MCF 10A (cell line): ENCODE results near the gene HSF2. TPM values are rescaled to one million over a fixed set of nuclear protein-coding genes. Genes with fewer than 3 reads are reported as not detected.

Source experiments
- BruUV-seq: library from RNA; stranded (reverse); fragments of 400-500 nt; replicated peaks from 2 replicates; lab custom pipeline; 2021; lab: Mats Ljungman, UMichigan
- CTCF ChIA-PET: fragments of 300-600 bp; sonication (Branson Sonifier 250); formaldehyde crosslinking; extraction: SDS; loops from one replicate; lab custom pipeline; 2021; ENCODE audit warnings: antibody characterized with exemption, inconsistent platforms; lab: Yijun Ruan, JAX
- POLR2A ChIA-PET: fragments of 300-600, 350-650 bp; sonication (Branson Sonifier 250); formaldehyde crosslinking; extraction: SDS; loops from one replicate; lab custom pipeline; 2020; ENCODE audit warnings: antibody characterized with exemption, inconsistent platforms; lab: Yijun Ruan, JAX
- DNase-seq: peaks from one replicate; pipeline ENCODE4 v3.0.0-alpha.2; 2018; ENCODE audit not compliant: unreplicated experiment
- H3K27ac Mint-ChIP-seq: one replicate; pipeline ENCODE4 v1.8.0; 2022; ENCODE audit warnings: mild to moderate bottlenecking, low read depth, mixed read lengths; ENCODE audit not compliant: unreplicated experiment
- H3K27me3 Mint-ChIP-seq: one replicate; pipeline ENCODE4 v1.8.0; 2022; ENCODE audit warnings: mixed read lengths; ENCODE audit not compliant: insufficient read depth, unreplicated experiment
- H3K36me3 Mint-ChIP-seq: one replicate; pipeline ENCODE4 v1.8.0; 2022; ENCODE audit warnings: mild to moderate bottlenecking, moderate library complexity, mixed read lengths; ENCODE audit not compliant: insufficient read depth, unreplicated experiment
- H3K4me1 Mint-ChIP-seq: one replicate; pipeline ENCODE4 v1.8.0; 2022; ENCODE audit warnings: mixed read lengths; ENCODE audit not compliant: insufficient read depth, unreplicated experiment
- H3K4me3 Mint-ChIP-seq: one replicate; pipeline ENCODE4 v1.8.0; 2022; ENCODE audit warnings: mild to moderate bottlenecking, moderate library complexity, mixed read lengths; ENCODE audit not compliant: unreplicated experiment
- H3K9me3 Mint-ChIP-seq: one replicate; pipeline ENCODE4 v1.8.0; 2022; ENCODE audit warnings: mixed read lengths; ENCODE audit not compliant: unreplicated experiment
- CTCF ChIP-seq: fragments of 200-600 bp; IDR thresholded peaks from one replicate; pipeline ENCODE4 v1.8.0; 2022; ENCODE audit warnings: antibody characterized with exemption, mild to moderate bottlenecking; ENCODE audit not compliant: unreplicated experiment
- intact Hi-C: fragments of 100-400 bp; cut with micrococcal nuclease; formaldehyde crosslinking; loops from 2 replicates; pipeline ENCODE4 v1.14.1; 2022
- total RNA-seq: library from RNA; stranded (reverse); gene quantifications from 2 replicates; pipeline ENCODE4 v1.2.3, GENCODE V29; 2022

The HSF2 gene
- total RNA-seq, 1 experiment from 2014 or later = 8.6 TPM

GRCh38 chr6:122389704-122390372 lies 9.6 kb upstream of the HSF2 start:
- H3K4me3 Mint-ChIP-seq = no peak overlapping the region
- no TSS peak for BruUV-seq
- no peaks in the 10 kb centered on the region for H3K4me1 Mint-ChIP-seq
- peaks cover 11% of the 10 kb centered on the region for H3K27me3 Mint-ChIP-seq
- ChIA-PET POLR2A (no interaction called here), CTCF (interaction anchor here (0.6 to 3.3 kb wide), 3 partner anchors 8 to 75 kb away, joined by 3 to 26 read pairs (median 4); no protein-coding TSS in a partner anchor)
- no peaks in the 10 kb centered on the region for H3K9me3 Mint-ChIP-seq
- DNase-seq = no peak
- no peak overlapping the region for H3K27ac Mint-ChIP-seq
- H3K36me3 Mint-ChIP-seq = no peaks in the 10 kb centered on the region
- intact Hi-C loops = no loop called here
- no peak for TF ChIP-seq CTCF

DNA sequence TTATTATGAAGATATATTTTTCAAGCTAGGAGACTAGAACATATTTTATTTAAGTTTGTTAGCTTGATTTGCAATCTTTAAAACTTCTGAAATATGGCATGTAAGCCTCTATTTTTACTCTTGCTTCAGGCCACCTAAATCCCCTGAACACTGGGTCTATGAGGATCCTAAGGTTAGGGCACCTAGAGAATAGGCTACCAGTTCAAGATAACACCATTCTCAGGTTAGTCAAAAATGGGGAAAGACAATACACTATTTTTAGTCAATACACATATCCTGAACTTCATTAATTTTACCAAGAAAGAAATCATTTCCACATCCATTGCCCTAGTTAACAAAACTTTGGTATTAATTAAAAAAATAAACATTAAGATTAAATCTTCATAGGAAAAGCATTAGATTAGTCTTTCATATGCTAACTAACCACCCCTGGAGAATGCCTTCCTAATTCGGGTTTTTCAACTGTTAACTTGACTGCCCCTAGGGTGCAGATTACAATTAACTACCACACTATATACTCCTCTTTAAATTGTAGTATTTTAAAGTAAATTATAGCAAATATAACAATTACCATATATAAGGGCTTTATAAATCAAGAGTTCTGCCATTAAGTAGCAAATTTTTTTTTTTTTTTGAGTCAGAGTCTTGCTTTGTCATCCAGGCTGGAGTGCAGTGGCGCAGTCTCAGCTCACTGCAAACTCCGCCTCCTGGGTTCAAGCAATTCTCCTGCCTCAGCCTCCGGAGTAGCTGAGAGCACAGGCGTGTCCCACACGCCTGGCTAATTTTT lies 6.7 kb upstream of the HSF2 start:
- Mint-ChIP-seq H3K9me3 (no peaks in the 10 kb centered on the region), H3K4me3 (no peak overlapping the region), H3K27ac (no peak overlapping the region), H3K27me3 (peaks cover 11% of the 10 kb centered on the region), H3K36me3 (no peaks in the 10 kb centered on the region), H3K4me1 (no peaks in the 10 kb centered on the region)
- DNase-seq = no peak
- no peak for TF ChIP-seq CTCF
- ChIA-PET POLR2A (interaction anchor here (1.7 kb wide), 1 partner anchor 79 kb away, joined by 5 read pairs; the partner anchor contains the start of gene SERINC1), CTCF (interaction anchor here (0.7 to 3.3 kb wide), 3 partner anchors 11 to 338 kb away, joined by 3 to 26 read pairs (median 3); no protein-coding TSS in a partner anchor)
- intact Hi-C loops = no loop called here
- BruUV-seq = no TSS peak

- DNase-seq = no peak
- H3K27ac Mint-ChIP-seq = no peak overlapping the region
- no peaks in the 10 kb centered on the region for H3K4me1 Mint-ChIP-seq
- intact Hi-C loops = no loop called here
- no peaks in the 10 kb centered on the region for H3K36me3 Mint-ChIP-seq
- ChIA-PET CTCF (interaction anchor here (0.9 to 1.4 kb wide), 3 partner anchors 10 to 337 kb away, joined by 3 to 5 read pairs (median 3); no protein-coding TSS in a partner anchor), POLR2A (interaction anchor here (1.6 kb wide), 1 partner anchor 78 kb away, joined by 4 read pairs; the partner anchor contains the start of gene SERINC1)
- no peaks in the 10 kb centered on the region for H3K9me3 Mint-ChIP-seq
- no TSS peak for BruUV-seq
- no peak for TF ChIP-seq CTCF
- H3K4me3 Mint-ChIP-seq = no peak overlapping the region
- peaks cover 11% of the 10 kb centered on the region for H3K27me3 Mint-ChIP-seq
Observed at GRCh38 chr6:122393351-122393896, 6.0 kb upstream of the HSF2 start.

- no TSS peak for BruUV-seq
- Mint-ChIP-seq H3K9me3 (no peaks in the 10 kb centered on the region), H3K27ac (no peak overlapping the region), H3K27me3 (peaks cover 11% of the 10 kb centered on the region), H3K4me3 (no peak overlapping the region), H3K36me3 (no peaks in the 10 kb centered on the region), H3K4me1 (no peaks in the 10 kb centered on the region)
- no peak for TF ChIP-seq CTCF
- no peak for DNase-seq
- intact Hi-C loops = no loop called here
- ChIA-PET POLR2A (interaction anchor here (1.6 kb wide), 1 partner anchor 77 kb away, joined by 4 read pairs; the partner anchor contains the start of gene SERINC1), CTCF (interaction anchor here (0.8 to 1.4 kb wide), 3 partner anchors 10 to 136 kb away, joined by 3 to 5 read pairs (median 3); no protein-coding TSS in a partner anchor)
Observed at GRCh38 chr6:122394016-122394415, 5.4 kb upstream of the HSF2 start.
